Natural killer cell (primary cell): Measurements from ENCODE around the gene DNAJC5. TPM values are rescaled to one million over a fixed set of nuclear protein-coding genes. Genes with fewer than 3 reads are reported as not detected.

ENCODE experiments used
- ATAC-seq, 3 donors: fragments of 150-1000 bp in 2 of 3; fragments of 200-7000 bp in 1 of 3; cut with Tn5 transposase; 1 replicate in 1 of 3; 2 replicates in 2 of 3; pipeline ENCODE4 v1.10.0; 2021; ENCODE audit warnings: mild to moderate bottlenecking in 2 of 3, moderate library complexity in 2 of 3
- DNase-seq, 2 donors: peaks; one replicate each; pipeline versions ENCODE4 v3.0.0 to v3.0.0-alpha.2; 2013 to 2021; ENCODE audit warnings: mixed read lengths in 1 of 2
- H3K27ac ChIP-seq: one replicate; pipeline ENCODE4 v1.5.1; 2013; ENCODE audit warnings: mild to moderate bottlenecking, low read length
- H3K27me3 ChIP-seq: one replicate; pipeline ENCODE4 v1.6.1; 2013; ENCODE audit warnings: low read length; ENCODE audit not compliant: control insufficient read depth, insufficient read depth
- H3K36me3 ChIP-seq: one replicate; pipeline ENCODE4 v1.6.1; 2013; ENCODE audit warnings: low read length; ENCODE audit not compliant: control insufficient read depth, insufficient read depth
- H3K4me1 ChIP-seq: one replicate; pipeline ENCODE4 v1.6.1; 2013; ENCODE audit warnings: low read length; ENCODE audit not compliant: control insufficient read depth, insufficient read depth
- H3K4me3 ChIP-seq: one replicate; pipeline ENCODE4 v1.5.1; 2013; ENCODE audit warnings: low read length
- H3K9me3 ChIP-seq: one replicate; pipeline ENCODE4 v1.6.1; 2013; ENCODE audit warnings: low read length; ENCODE audit not compliant: control insufficient read depth, insufficient read depth
- H3K27ac Mint-ChIP-seq, 2 donors: one replicate each; pipeline ENCODE4 v1.8.0; 2022; ENCODE audit warnings: mild to moderate bottlenecking in 2 of 2, mixed read lengths in 2 of 2, moderate library complexity in 1 of 2
- H3K27me3 Mint-ChIP-seq, 2 donors: one replicate each; pipeline ENCODE4 v1.8.0; 2022; ENCODE audit warnings: low read depth in 2 of 2, mixed read lengths in 2 of 2
- H3K36me3 Mint-ChIP-seq: one replicate; pipeline ENCODE4 v1.8.0; 2022; ENCODE audit warnings: mixed read lengths
- H3K4me1 Mint-ChIP-seq, 2 donors: one replicate each; pipeline ENCODE4 v1.8.0; 2022; ENCODE audit warnings: mixed read lengths in 2 of 2
- H3K4me3 Mint-ChIP-seq: one replicate; pipeline ENCODE4 v1.8.0; 2022; ENCODE audit warnings: mild to moderate bottlenecking, moderate library complexity, mixed read lengths
- H3K9me3 Mint-ChIP-seq, 2 donors: one replicate each; pipeline ENCODE4 v1.8.0; 2022; ENCODE audit warnings: mixed read lengths in 2 of 2
- CTCF ChIP-seq: fragments of 200-600 bp; IDR thresholded peaks from one replicate; pipeline ENCODE4 v1.8.0; 2022; ENCODE audit warnings: antibody characterized with exemption
- WGBS: methylation state at CpG from one replicate; pipeline ENCODE4 v1.1.7; 2013; ENCODE audit warnings: missing lambda C conversion rate; ENCODE audit not compliant: insufficient coverage; 5-methylcytosine and 5-hydroxymethylcytosine counted together
- intact Hi-C: fragments of 100-400 bp; cut with micrococcal nuclease; formaldehyde crosslinking; loops from one replicate; pipeline ENCODE4 v1.14.2; 2022
- total RNA-seq, 4 donors: library from RNA; stranded (reverse); fragments of 120-200 nt in 1 of 4; gene quantifications; one replicate each; pipeline versions ENCODE4 v1.2.3 to v1.2.4, GENCODE V29; 2013 to 2022

DNAJC5 gene
- total RNA-seq, 3 donors from 2014 or later (not counting 1 experiment from before 2014, with no cell fraction given) = 27.5 to 45.1 (median 42.8) TPM

GRCh38 chr20:63977739-63978276 lies 82.9 kb downstream of the DNAJC5 start:
- Histone ChIP-seq H3K4me3 (no peak overlapping the region), H3K27ac (peak overlapping the region; percentile 85), H3K4me1 (peaks cover 62% of the 10 kb centered on the region), H3K36me3 (peaks cover 13% of the 10 kb centered on the region), H3K9me3 (no peaks in the 10 kb centered on the region), H3K27me3 (no peaks in the 10 kb centered on the region)
- 41% methylated on average over 16 of the region's 16 CpGs for WGBS
- DNase-seq (peak; percentile 68 to 71), ATAC-seq (peak; percentile 56 to 64 (median 58))
- H3K36me3 Mint-ChIP-seq = peaks cover 1% of the 10 kb centered on the region
- H3K4me1 Mint-ChIP-seq = peaks cover 58 to 73% of the 10 kb centered on the region in 2 donors
- no peak for TF ChIP-seq CTCF
- no peaks in the 10 kb centered on the region for H3K27me3 Mint-ChIP-seq
- no peaks in the 10 kb centered on the region for H3K9me3 Mint-ChIP-seq
- H3K4me3 Mint-ChIP-seq = peak overlapping the region; percentile 83
- intact Hi-C loops = loop anchor here (2.0 to 5.0 kb wide), 2 partner anchors 21 to 441 kb away; partner anchors contain the start of genes PTK6 and UCKL1
- peak overlapping the region; percentile 88 to 95 for H3K27ac Mint-ChIP-seq

GRCh38 chr20:63978319-63979228 lies 83.6 kb downstream of the DNAJC5 start:
- under 1% methylated on average over 49 of the region's 52 CpGs for WGBS
- Mint-ChIP-seq H3K27ac (peak overlapping the region; percentile 88 to 95), H3K9me3 (no peaks in the 10 kb centered on the region), H3K4me3 (peak overlapping the region; percentile 83), H3K27me3 (no peaks in the 10 kb centered on the region), H3K36me3 (peaks cover 7% of the 10 kb centered on the region), H3K4me1 (peaks cover 59 to 71% of the 10 kb centered on the region in 2 donors)
- no peak for TF ChIP-seq CTCF
- no peaks in the 10 kb centered on the region for H3K9me3 ChIP-seq
- peaks cover 17% of the 10 kb centered on the region for H3K36me3 ChIP-seq
- intact Hi-C loops = loop anchor here (2.0 to 5.0 kb wide), 2 partner anchors 22 to 441 kb away; partner anchors contain the start of genes PTK6 and UCKL1
- peak overlapping the region; percentile 85 for H3K27ac ChIP-seq
- ATAC-seq (peak; percentile 22 to 41 (median 24)), DNase-seq (peak; percentile 63 to 76)
- H3K4me1 ChIP-seq = peaks cover 62% of the 10 kb centered on the region
- H3K4me3 ChIP-seq = peak overlapping the region; percentile 58
- no peaks in the 10 kb centered on the region for H3K27me3 ChIP-seq

- Mint-ChIP-seq H3K27ac (peak overlapping the region; percentile 88 to 95), H3K4me3 (peak overlapping the region; percentile 83), H3K9me3 (no peaks in the 10 kb centered on the region), H3K4me1 (peaks cover 53 to 65% of the 10 kb centered on the region in 2 donors), H3K36me3 (peaks cover 7% of the 10 kb centered on the region), H3K27me3 (no peaks in the 10 kb centered on the region)
- intact Hi-C loops = loop anchor here (2.0 to 5.0 kb wide), 2 partner anchors 22 to 442 kb away; partner anchors contain the start of genes PTK6 and UCKL1
- peak overlapping the region; percentile 85 for H3K27ac ChIP-seq
- H3K9me3 ChIP-seq = no peaks in the 10 kb centered on the region
- peak overlapping the region; percentile 58 for H3K4me3 ChIP-seq
- H3K27me3 ChIP-seq = no peaks in the 10 kb centered on the region
- DNase-seq (no peak), ATAC-seq (no peak)
- under 1% methylated on average over 47 of the region's 47 CpGs for WGBS
- TF ChIP-seq CTCF = no peak
- peaks cover 56% of the 10 kb centered on the region for H3K4me1 ChIP-seq
- H3K36me3 ChIP-seq = peaks cover 16% of the 10 kb centered on the region
Measured at GRCh38 chr20:63979229-63979556, 84.3 kb downstream of the DNAJC5 start.
